NCI-H1694 (cell line): ENCODE measurements around the gene CYFIP1.

Experiments
- DNase-seq: peaks from one replicate; lab custom pipeline; 2025; lab: John Stamatoyannopoulos, UW

CYFIP1 gene

GRCh38 chr15:22867886-22868285, 112.3 kb downstream of the CYFIP1 start:
- DNase-seq = no peak

DNA sequence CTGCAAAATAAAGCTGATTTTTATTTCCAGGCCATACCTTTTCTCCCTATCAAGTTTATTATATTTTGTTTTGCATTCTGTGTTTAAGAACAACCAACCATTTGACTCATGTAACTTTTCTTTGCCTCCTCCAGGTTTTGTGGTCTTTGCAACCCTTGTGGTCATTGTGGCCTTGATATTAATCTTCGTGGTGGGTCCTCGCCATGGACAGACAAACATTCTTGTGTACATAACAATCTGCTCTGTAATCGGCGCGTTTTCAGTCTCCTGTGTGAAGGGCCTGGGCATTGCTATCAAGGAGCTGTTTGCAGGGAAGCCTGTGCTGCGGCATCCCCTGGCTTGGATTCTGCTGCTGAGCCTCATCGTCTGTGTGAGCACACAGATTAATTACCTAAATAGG, 114.1 kb downstream of the CYFIP1 start:
- DNase-seq = no peak

GRCh38 chr15:22863356-22863755, 116.8 kb downstream of the CYFIP1 start:
- no peak for DNase-seq

GRCh38 chr15:22861161-22861560, 119.0 kb downstream of the CYFIP1 start:
- DNase-seq = no peak

GRCh38 chr15:22856659-22857058, 123.5 kb downstream of the CYFIP1 start:
- no peak for DNase-seq

- DNase-seq = no peak
Measured at GRCh38 chr15:22855791-22856190, 124.4 kb downstream of the CYFIP1 start.

DNA sequence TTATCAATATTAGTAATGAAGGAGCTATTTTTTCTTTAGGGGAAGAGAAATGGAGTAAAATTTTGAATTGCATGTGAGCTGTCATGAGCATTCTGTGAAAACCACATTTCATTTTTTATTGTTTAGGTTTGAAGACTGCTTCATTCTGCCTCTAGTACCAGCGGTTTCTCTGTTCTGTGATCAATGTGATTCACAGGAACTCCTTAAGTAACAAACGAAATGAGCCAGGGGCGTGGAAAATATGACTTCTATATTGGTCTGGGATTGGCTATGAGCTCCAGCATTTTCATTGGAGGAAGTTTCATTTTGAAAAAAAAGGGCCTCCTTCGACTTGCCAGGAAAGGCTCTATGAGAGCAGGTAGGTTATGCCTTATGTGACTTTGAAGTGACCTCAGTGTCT, 128.7 kb downstream of the CYFIP1 start:
- no peak for DNase-seq

DNA sequence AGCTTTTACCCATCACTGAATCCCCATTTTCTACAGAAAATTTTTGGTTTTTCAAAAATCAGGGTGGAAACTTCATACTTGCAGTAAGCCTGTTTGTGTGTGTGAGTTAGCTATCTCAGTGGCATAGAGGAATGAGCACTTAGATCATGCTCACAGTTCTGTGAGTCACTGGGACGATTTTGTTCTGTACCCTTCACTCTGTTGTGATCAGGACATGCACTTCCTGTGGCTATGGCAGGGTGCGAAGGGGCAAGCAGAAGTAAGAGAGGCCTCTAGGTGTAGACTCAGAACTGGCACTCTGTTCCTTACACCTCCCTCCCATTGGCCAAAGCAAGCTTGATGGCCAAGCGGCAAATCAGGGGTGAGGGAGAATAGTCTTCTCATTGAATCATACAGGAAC, 130.1 kb downstream of the CYFIP1 start:
- no peak for DNase-seq

- no peak for DNase-seq
Measured at GRCh38 chr15:22846073-22846472, 134.1 kb downstream of the CYFIP1 start.

DNA sequence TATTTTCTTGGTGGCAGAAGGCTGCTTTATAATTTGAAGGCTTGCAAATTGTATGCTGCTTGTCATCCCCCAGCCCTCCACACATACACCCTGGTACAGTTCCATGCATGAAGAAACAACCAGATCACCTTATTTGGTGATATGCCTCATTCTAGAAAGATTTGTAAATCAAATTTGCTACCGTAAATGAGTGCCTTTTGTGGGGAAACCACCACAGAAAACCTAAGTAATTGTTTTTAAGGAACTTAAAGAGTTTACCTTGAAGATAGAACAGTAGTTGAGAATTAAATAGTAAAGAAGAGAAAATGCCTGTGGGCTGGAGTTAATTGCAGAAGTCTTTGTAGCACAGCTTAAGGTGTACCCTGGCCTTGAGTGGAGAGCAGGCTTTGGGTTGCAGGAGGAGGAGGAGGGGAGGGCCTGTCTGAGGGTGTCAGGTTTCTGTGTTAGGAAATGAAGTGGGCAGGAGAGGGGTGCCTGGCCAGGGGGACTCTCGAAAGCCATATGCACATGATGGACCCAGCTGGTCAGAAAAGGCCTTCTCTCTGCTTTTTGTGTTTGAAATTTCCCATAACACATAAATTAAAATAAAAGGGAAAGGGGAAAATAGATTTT, 134.8 kb downstream of the CYFIP1 start:
- no peak for DNase-seq

GRCh38 chr15:22844421-22845288, 135.5 kb downstream of the CYFIP1 start:
- no peak for DNase-seq

DNA sequence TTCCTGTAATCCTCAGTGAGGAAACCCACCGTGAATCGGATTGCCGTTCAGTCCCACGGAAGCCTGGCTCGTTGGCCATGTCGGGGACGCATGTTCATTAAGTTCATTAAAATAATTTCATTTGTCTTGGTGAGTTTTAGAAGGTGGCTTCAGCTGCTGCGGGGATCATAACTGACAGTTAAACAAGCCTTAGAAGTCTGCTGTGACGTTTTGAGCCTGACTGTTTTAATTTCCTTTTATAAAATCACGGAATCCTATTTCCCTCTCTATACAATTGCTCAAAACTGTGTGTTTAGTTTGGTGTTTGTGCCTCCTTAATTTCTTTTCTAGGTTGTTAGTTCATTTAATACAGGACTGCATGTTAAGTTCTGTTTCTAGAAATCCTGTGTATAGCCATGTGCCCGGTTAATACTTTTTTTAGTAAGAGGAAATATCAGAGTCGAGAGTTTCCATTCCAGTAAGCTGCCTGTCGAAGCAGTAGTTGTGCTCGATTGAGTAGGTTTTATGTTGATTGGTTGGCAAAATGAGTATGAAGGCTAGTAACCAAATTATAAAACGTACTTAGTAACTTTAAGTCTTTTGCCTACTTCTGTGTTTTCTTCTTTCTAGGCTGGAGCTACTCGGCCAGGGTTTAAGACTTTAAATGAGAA, 141.0 kb downstream of the CYFIP1 start:
- no peak for DNase-seq

DNA sequence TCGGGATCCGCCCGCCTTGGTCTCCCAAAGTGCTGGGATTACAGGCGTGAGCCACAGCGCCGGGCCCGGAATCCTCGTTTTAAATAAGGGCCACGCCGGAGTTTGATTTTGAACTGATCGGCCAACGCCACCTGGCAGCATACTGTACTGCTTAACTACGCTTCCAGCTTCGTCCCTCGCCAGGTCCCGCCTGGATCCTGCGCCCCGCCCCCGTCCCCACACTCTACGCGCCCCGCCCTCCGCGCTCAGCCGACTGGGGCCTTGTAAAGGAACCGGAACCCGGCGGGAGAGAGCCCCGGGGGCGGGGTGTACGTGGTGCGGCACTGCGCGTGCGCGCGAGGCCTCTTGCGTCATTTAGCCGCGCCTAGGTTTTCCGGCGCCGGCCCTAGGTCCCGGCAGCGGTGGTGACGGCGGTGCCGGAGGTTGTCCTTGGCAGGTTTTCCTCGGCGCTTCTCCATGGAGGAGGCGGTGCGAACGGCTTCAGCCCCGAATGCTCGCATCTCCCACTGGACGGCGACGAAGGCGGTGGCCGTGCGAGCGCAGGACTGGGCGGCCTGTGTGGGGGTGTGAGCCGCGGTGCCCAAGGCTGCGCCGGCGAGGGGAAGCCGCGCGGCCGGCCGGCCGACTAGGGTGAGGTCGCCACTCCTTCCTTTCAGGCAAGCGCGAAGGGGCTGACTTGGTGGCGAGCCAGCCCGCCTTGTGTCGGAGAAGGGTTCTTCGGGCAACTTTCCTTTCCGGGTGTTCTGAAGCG, 141.7 kb downstream of the CYFIP1 start, which contains the start of gene NIPA2:
Gene NIPA2, plus strand, starts transcription at position 375 of the 751 bp plus-strand sequence. CDS start 13,066 bp downstream, outside the sequence.
- DNase-seq = peak; percentile 81

DNA sequence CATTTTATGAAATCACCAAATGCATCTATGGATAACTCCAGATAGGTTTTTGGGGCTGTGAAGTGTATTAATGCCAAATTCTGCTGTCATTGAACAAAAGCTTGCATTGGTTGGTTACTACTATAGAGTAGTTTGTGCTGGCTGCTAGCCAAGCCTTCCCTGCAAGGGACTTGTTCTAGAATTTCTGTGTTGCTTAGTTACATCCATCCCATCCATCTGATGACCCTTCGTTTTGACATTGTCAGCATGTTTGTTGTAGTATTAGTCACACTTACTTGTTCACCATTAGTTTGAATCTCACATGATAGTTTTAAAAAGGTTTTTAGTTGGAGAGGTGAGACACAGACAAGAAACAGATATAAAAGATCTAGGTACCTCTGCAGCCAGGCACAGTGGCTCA, 148.7 kb downstream of the CYFIP1 start:
- no peak for DNase-seq

- DNase-seq = no peak
Measured at GRCh38 chr15:22827125-22827524, 153.0 kb downstream of the CYFIP1 start.

DNA sequence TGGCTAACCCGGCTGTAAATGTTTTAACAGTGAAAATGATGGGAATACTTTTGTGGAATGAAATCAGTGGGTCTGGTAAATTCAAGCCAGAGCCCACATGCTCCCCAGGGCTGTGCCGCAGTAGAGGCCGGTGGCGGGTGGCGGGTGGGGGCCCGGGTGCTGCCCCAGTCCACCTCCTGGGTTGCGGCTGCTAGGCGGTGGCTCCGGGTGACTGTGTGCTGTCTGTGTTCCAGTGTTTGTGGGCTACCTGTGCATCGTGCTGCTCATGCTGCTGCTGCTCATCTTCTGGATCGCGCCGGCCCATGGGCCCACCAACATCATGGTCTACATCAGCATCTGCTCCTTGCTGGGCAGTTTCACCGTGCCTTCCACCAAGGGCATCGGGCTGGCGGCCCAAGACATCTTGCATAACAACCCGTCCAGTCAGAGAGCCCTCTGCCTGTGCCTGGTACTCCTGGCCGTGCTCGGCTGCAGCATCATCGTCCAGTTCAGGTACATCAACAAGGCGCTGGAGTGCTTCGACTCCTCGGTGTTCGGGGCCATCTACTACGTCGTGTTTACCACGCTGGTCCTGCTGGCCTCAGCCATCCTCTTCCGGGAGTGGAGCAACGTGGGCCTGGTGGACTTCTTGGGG, 156.6 kb downstream of the CYFIP1 start:
- no peak for DNase-seq

GRCh38 chr15:22819651-22820050, 160.5 kb downstream of the CYFIP1 start:
- DNase-seq = no peak
